ENCODE results near the gene OSGIN1. TPM values are rescaled to one million over a fixed set of nuclear protein-coding genes. Genes with fewer than 3 reads are reported as not detected.

OSGIN1 gene
- total and polyA plus RNA-seq, 2 donors (not counting 1 experiment from before 2014, with no cell fraction given), result 0.85 to 1.8 TPM

GRCh38 chr16:83978401-83978904 lies 25.4 kb downstream of the OSGIN1 start:
- intact Hi-C loops (cut with micrococcal nuclease), result no loop called here
- Histone ChIP-seq H3K9me3 (ENCODE audit: control extremely low read depth in 1 of 3, control insufficient read depth in 2 of 3, insufficient read depth in 1 of 3, low read length in 2 of 3) (peaks cover 0 to 22% (median 6%) of the 10 kb centered on the region in 3 donors), H3K9ac (ENCODE audit: low read length) (no peak overlapping the region), H2AFZ (ENCODE audit: insufficient read depth, low read depth, low read length, poor library complexity, severe bottlenecking) (no peak overlapping the region), H3K27ac (ENCODE audit: low read length in 2 of 2) (no peak overlapping the region), H3K4me2 (replicated peaks; ENCODE audit: low read depth, low read length, poor library complexity, severe bottlenecking) (no peak overlapping the region), H3K4me1 (ENCODE audit: control insufficient read depth in 2 of 2, insufficient read depth in 2 of 2, low read length in 2 of 2) (no peaks in the 10 kb centered on the region), H3K79me2 (ENCODE audit: control insufficient read depth, insufficient read depth, low read length) (no peaks in the 10 kb centered on the region), H4K20me1 (ENCODE audit: control insufficient read depth, insufficient read depth, low read length, poor library complexity, severe bottlenecking) (no peaks in the 10 kb centered on the region), H3K4me3 (ENCODE audit: control extremely low read depth in 1 of 5, extremely low read depth in 1 of 5, insufficient read depth in 1 of 5, low read depth in 2 of 5, low read length in 4 of 5) (no peak overlapping the region), H3K36me3 (replicated peaks in 1 of 2; ENCODE audit: control extremely low read depth in 1 of 2, control insufficient read depth in 1 of 2, extremely low read depth in 1 of 2, insufficient read depth in 2 of 2, low read length in 1 of 2) (no peaks in the 10 kb centered on the region), H3K27me3 (replicated peaks in 1 of 4; ENCODE audit: control extremely low read depth in 1 of 4, control insufficient read depth in 3 of 4, insufficient read depth in 4 of 4, low read length in 3 of 4) (peaks cover 0 to 3% (median 0%) of the 10 kb centered on the region in 4 experiments)
- H3K4me1 Mint-ChIP-seq, result no peaks in the 10 kb centered on the region
- POLR2A ChIA-PET, result no interaction called here
- TF ChIP-seq CTCF (IDR thresholded peaks at IDR 0.05), result no peak
- TF ChIP-seq EZH2 (IDR thresholded peaks at IDR 0.05; ENCODE audit: borderline replicate concordance, insufficient read depth, low read depth, low read length, poor library complexity, severe bottlenecking), result no peak
- H3K27ac Mint-ChIP-seq, result no peak overlapping the region
- ATAC-seq (ENCODE audit: low read depth) (no peak), DNase-seq (no peak)
- 92% methylated on average over 2 of the region's 5 CpGs for whole genome bisulfite sequencing (ENCODE audit: insufficient coverage)
- H3K27me3 Mint-ChIP-seq, result peaks cover 5% of the 10 kb centered on the region
- H3K4me3 Mint-ChIP-seq, result no peak overlapping the region
- CTCF ChIA-PET, result no interaction called here
- peaks cover 3% of the 10 kb centered on the region for H3K9me3 Mint-ChIP-seq (ENCODE audit: insufficient read depth)

- ChIA-PET POLR2A (no interaction called here), CTCF (no interaction called here)
- Mint-ChIP-seq H3K4me1 (no peaks in the 10 kb centered on the region), H3K9me3 (ENCODE audit: insufficient read depth) (peaks cover 3% of the 10 kb centered on the region), H3K27ac (no peak overlapping the region), H3K27me3 (peaks cover 5% of the 10 kb centered on the region), H3K4me3 (no peak overlapping the region)
- Histone ChIP-seq H3K4me1 (ENCODE audit: control insufficient read depth in 2 of 2, insufficient read depth in 2 of 2, low read length in 2 of 2) (no peaks in the 10 kb centered on the region), H3K9me3 (ENCODE audit: control extremely low read depth in 1 of 3, control insufficient read depth in 2 of 3, insufficient read depth in 1 of 3, low read length in 2 of 3) (peaks cover 0 to 22% (median 6%) of the 10 kb centered on the region in 3 donors), H4K20me1 (ENCODE audit: control insufficient read depth, insufficient read depth, low read length, poor library complexity, severe bottlenecking) (no peaks in the 10 kb centered on the region), H3K27me3 (replicated peaks in 1 of 4; ENCODE audit: control extremely low read depth in 1 of 4, control insufficient read depth in 3 of 4, insufficient read depth in 4 of 4, low read length in 3 of 4) (peaks cover 0 to 3% (median 0%) of the 10 kb centered on the region in 4 experiments), H3K4me2 (replicated peaks; ENCODE audit: low read depth, low read length, poor library complexity, severe bottlenecking) (no peak overlapping the region), H2AFZ (ENCODE audit: insufficient read depth, low read depth, low read length, poor library complexity, severe bottlenecking) (no peak overlapping the region), H3K79me2 (ENCODE audit: control insufficient read depth, insufficient read depth, low read length) (no peaks in the 10 kb centered on the region), H3K27ac (ENCODE audit: low read length in 2 of 2) (no peak overlapping the region), H3K36me3 (replicated peaks in 1 of 2; ENCODE audit: control extremely low read depth in 1 of 2, control insufficient read depth in 1 of 2, extremely low read depth in 1 of 2, insufficient read depth in 2 of 2, low read length in 1 of 2) (no peaks in the 10 kb centered on the region), H3K4me3 (ENCODE audit: control extremely low read depth in 1 of 5, extremely low read depth in 1 of 5, insufficient read depth in 1 of 5, low read depth in 2 of 5, low read length in 4 of 5) (no peak overlapping the region), H3K9ac (ENCODE audit: low read length) (no peak overlapping the region)
- DNase-seq (no peak), ATAC-seq (ENCODE audit: low read depth) (no peak)
- TF ChIP-seq EZH2 (IDR thresholded peaks at IDR 0.05; ENCODE audit: borderline replicate concordance, insufficient read depth, low read depth, low read length, poor library complexity, severe bottlenecking) (no peak), CTCF (IDR thresholded peaks at IDR 0.05) (no peak)
- WGBS (ENCODE audit: insufficient coverage), result 100% methylated on average over 1 of the region's 7 CpGs
- intact Hi-C loops (cut with micrococcal nuclease), result no loop called here
Measured at GRCh38 chr16:83979441-83979840, 26.4 kb downstream of the OSGIN1 start.

All from B cell (primary cell).